Astrocyte (in vitro differentiated cells and primary cell): Measurements from ENCODE around the gene CARD11.

Experiments
- CTCF ChIP-seq: IDR thresholded peaks from 2 replicates; pipeline ENCODE4 v1.5.1; 2011; ENCODE audit warnings: low read depth, mild to moderate bottlenecking, inconsistent platforms, low read length, moderate library complexity; ENCODE audit not compliant: insufficient read depth
- EZH2 ChIP-seq: IDR thresholded peaks from 2 replicates; pipeline ENCODE4 v1.6.1; 2012; ENCODE audit warnings: mild to moderate bottlenecking, low read length, inconsistent platforms; ENCODE audit not compliant: insufficient read depth

- TF ChIP-seq EZH2, result no peak
- TF ChIP-seq CTCF, result no peak
Measured at GRCh38 chr7:2962865-2963264, 80.8 kb downstream of the CARD11 start.
